GM10248 (cell line): Measurements from ENCODE around the gene KCNN4.

Experiments
- CTCF ChIA-PET: fragments of 300-600 bp; sonication (Branson Sonifier 250); formaldehyde crosslinking; extraction: SDS; loops from one replicate; lab custom pipeline; 2021; ENCODE audit warnings: antibody characterized with exemption; lab: Yijun Ruan, JAX
- POLR2A ChIA-PET: fragments of 350-650 bp; sonication (Branson Sonifier 250); formaldehyde crosslinking; extraction: SDS; loops from one replicate; lab custom pipeline; 2020; ENCODE audit warnings: antibody characterized with exemption; lab: Yijun Ruan, JAX
- DNase-seq: peaks from one replicate; pipeline ENCODE4 v3.0.0; 2012; ENCODE audit errors: extremely low spot score
- TF ChIP-seq, protein P1 (sequence below): IDR thresholded peaks from 2 replicates; pipeline ENCODE4 v1.5.1; 2012; ENCODE audit warnings: mild to moderate bottlenecking, low read depth; ENCODE audit errors: extremely low read depth, missing control alignments, control extremely low read depth

Gene KCNN4

DNA sequence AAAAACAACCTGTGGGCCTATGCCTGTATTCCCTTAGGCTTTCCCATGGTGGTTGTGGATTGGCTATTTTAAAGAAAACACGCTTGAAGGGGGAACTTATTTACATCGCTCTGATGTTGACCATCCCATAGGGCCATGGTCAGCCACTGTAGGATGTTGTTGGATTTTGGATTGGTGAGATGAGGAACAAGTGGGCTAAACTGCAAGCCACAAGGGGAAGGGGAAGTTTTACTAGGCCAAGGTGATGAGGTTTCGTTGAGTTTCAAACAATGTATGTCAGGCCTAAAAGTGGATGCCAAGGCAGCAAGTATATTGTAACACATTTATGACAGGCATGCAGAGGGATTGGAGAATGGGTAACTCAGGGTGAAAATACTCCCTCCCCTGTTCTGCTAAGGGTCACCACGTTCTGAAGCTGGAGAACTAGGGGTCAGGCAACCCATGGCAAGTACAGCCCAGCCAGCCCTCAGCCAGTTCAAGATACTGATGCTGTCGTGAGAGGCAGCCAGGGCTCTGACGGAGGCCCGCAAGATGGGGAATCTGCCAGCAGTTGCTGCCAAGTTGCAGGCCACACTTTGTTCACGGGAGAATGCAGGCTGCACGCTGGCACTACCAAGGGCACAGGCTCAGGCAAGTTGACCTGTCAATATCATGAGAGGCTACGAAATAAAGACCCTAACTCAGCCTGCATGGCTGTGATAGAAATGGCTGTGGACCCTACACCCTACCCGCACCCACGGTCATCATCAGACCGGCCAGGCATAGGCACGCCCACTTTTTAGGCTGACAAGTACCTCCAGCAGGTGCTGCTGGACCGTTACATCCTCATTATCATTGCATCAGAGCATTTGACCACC, 53.8 kb downstream of the KCNN4 start:
- ChIA-PET CTCF (interaction anchor here (1.1 kb wide), 1 partner anchor 58 kb away, joined by 3 read pairs; no protein-coding TSS in a partner anchor), POLR2A (interaction anchor here (0.6 kb wide), 2 partner anchors 95 to 119 kb away, joined by 5 to 6 read pairs; no protein-coding TSS in a partner anchor)
- TF ChIP-seq, protein P1, sequence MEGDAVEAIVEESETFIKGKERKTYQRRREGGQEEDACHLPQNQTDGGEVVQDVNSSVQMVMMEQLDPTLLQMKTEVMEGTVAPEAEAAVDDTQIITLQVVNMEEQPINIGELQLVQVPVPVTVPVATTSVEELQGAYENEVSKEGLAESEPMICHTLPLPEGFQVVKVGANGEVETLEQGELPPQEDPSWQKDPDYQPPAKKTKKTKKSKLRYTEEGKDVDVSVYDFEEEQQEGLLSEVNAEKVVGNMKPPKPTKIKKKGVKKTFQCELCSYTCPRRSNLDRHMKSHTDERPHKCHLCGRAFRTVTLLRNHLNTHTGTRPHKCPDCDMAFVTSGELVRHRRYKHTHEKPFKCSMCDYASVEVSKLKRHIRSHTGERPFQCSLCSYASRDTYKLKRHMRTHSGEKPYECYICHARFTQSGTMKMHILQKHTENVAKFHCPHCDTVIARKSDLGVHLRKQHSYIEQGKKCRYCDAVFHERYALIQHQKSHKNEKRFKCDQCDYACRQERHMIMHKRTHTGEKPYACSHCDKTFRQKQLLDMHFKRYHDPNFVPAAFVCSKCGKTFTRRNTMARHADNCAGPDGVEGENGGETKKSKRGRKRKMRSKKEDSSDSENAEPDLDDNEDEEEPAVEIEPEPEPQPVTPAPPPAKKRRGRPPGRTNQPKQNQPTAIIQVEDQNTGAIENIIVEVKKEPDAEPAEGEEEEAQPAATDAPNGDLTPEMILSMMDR, result no peak
- DNase-seq, result no peak

DNA sequence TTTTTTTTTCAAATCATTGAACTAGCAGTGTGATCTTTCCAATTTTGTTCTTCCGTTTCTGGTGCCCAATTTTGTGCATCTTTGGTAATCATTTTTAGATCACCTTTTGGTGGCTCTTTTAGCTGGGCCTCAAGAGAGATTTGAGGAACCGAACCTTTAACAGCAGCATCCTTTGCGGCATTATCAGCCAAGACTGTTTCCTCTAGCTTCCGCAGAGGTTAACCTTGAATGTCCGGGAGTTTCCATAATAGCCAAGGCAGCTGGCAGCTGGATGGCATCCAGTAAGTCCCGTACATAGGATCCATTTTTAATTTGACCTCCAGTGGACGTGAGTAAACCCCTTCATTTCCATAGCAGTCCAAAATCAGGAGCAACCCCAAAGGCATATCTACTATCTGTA, 55.3 kb downstream of the KCNN4 start:
- CTCF ChIA-PET, result interaction anchor here (0.7 to 1.8 kb wide), 7 partner anchors 11 to 277 kb away, joined by 3 to 6 read pairs (median 3); no protein-coding TSS in a partner anchor
- TF ChIP-seq, protein P1, result no peak
- peak; percentile 56 for DNase-seq
- POLR2A ChIA-PET, result no interaction called here

DNA sequence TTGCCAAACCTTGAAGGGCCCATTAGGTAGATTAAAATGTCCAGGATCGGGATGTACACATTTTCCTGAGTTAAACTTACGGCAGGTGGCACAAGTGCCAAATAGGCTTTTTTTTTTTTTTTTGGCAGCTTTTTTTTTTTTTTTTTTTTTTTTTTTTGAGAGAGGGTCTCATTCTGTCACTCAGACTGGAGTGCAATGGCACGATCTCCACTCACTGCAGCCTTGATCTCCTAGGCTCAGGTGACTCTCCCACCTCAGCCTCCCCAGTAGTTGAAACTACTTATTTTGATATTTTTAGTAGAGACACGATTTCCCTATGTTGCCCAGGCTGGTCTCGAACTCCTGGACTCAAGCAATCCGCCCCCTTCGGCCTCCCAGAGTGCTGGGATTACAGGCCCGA, 55.9 kb downstream of the KCNN4 start:
- TF ChIP-seq, protein P1, result no peak
- ChIA-PET POLR2A (no interaction called here), CTCF (interaction anchor here (0.7 to 1.8 kb wide), 6 partner anchors 11 to 277 kb away, joined by 3 to 6 read pairs (median 3); no protein-coding TSS in a partner anchor)
- DNase-seq, result no peak

DNA sequence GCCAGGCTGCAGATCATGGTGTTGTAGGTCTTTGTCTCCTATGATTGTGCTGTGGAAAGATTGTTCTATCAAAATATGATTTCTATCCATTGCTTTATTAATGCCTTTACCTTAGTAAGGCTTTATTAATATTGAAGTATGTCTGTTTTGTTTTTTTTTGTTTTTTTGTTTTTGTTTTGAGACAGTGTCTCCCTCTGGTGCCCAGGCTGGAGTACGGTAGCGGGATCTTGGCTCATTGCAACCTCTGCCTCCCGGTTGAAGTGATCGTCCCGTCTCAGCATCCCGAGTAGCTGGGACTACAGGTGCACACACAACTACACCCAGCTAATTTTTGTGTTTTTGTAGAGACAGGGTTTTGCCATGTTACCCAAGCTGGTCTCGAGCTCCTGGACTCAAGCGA, 57.2 kb downstream of the KCNN4 start:
- ChIA-PET CTCF (no interaction called here), POLR2A (no interaction called here)
- TF ChIP-seq, protein P1, result no peak
- no peak for DNase-seq

DNA sequence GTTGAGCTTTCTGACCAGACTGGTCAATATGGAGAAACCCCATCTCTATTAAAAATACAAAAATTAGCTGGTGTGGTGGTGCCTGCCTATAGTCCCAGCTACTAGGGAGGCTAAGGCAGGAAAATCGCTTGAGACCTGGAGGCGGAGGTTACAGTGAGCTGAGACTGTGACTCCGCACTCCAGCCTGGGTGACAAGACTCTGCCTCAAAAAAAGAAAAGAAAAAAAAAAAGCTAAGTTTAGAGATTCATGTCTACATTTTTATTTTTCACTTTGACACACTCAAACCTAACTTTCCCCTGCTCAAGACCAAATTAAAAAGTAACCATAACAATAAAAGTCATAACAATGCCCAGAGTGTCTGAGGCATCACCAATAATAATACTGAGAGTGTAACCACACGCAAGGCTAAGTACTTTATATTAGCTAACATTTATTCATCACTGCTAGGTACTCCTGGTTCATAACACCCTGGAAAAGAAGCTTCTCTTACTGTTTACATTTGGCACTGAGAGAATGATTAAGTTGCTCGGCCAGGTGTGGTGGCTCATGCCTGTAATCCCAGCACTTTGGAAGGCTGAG, 59.2 kb downstream of the KCNN4 start:
- ChIA-PET POLR2A (no interaction called here), CTCF (interaction anchor here (0.8 to 1.6 kb wide), 6 partner anchors 8 to 88 kb away, joined by 3 to 5 read pairs (median 3); no protein-coding TSS in a partner anchor)

DNA sequence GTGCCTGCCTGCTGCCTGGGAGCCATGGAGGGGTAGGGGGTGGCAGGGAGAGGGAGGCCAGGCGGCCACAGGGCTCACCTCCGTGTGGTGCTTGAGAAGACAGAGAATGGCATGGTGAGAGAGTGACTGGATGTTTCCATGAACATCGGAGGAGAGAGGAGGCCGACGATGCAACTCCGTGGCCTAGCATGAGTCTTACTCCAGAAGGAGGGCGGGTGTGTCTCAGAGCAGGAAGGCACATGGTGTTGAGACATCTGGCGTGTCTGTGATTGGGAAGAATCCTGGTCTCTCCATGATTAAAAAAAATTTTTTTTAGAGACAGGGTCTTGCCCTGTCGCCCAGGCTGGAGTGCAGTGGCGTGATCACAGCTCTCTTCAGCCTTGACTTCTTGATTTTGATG, 59.8 kb downstream of the KCNN4 start:
- CTCF ChIA-PET, result interaction anchor here (1.3 to 1.6 kb wide), 2 partner anchors 17 to 88 kb away, joined by 3 to 5 read pairs; no protein-coding TSS in a partner anchor
- DNase-seq, result no peak
- TF ChIP-seq, protein P1, result no peak
- POLR2A ChIA-PET, result no interaction called here

More for the DNA sequence above, 59.2 kb downstream of the KCNN4 start:
- TF ChIP-seq, protein P1, result no peak
- no peak for DNase-seq
